HEK293 (cell line): ENCODE measurements around the gene ENAH.

Experiments used
- CTCF ChIA-PET: fragments of 350-600 bp; formaldehyde crosslinking; extraction: SDS; loops from one replicate; lab custom pipeline; 2021; ENCODE audit warnings: antibody characterized with exemption; lab: Yijun Ruan, JAX
- POLR2A ChIA-PET: fragments of 300-600 bp; formaldehyde crosslinking; extraction: SDS; loops from one replicate; lab custom pipeline; 2020; ENCODE audit warnings: antibody characterized with exemption, inconsistent platforms; lab: Yijun Ruan, JAX
- H3K27ac ChIP-seq: fragments of 200-500 bp; sonication (Bioruptor generic); 2 replicates; pipeline ENCODE4 v1.5.1; 2014; ENCODE audit warnings: low read depth, low read length, control low read depth, inconsistent platforms; ENCODE audit errors: extremely low read depth
- H3K36me3 ChIP-seq, 2 experiments: fragments of 200-500 bp in 1 of 2; sonication (Bioruptor generic) in 1 of 2; 1 replicate in 1 of 2; 2 replicates in 1 of 2; pipeline ENCODE4 v1.5.1; 2014 to 2017; ENCODE audit warnings: inconsistent platforms in 2 of 2, low read length in 2 of 2; ENCODE audit not compliant: control insufficient read depth in 2 of 2, insufficient read depth in 1 of 2
- H3K4me1 ChIP-seq: fragments of 200-500 bp; sonication (Bioruptor generic); 2 replicates; pipeline ENCODE4 v1.5.1; 2014; ENCODE audit warnings: mild to moderate bottlenecking, low read length, inconsistent platforms; ENCODE audit not compliant: control insufficient read depth, insufficient read depth
- H3K4me3 ChIP-seq: 2 replicates; pipeline ENCODE4 v1.5.1; 2011; ENCODE audit warnings: low read depth, mild to moderate bottlenecking, control low read depth, low read length, moderate library complexity
- H3K9me3 ChIP-seq: fragments of 200-500 bp; sonication (Bioruptor generic); 2 replicates; pipeline ENCODE4 v1.5.1; 2014; ENCODE audit warnings: low read depth, low read length, inconsistent platforms; ENCODE audit not compliant: control insufficient read depth, insufficient read depth
- ATF2 ChIP-seq: fragments of 450-650 bp; formaldehyde crosslinking; IDR thresholded peaks from 2 replicates; pipeline ENCODE4 v1.5.1; 2016; ENCODE audit warnings: missing biosample characterization, missing genetic modification characterization, low read depth
- CTCF ChIP-seq: fragments of 450-650 bp; formaldehyde crosslinking; IDR thresholded peaks from 2 replicates; pipeline ENCODE4 v1.5.1; 2016; ENCODE audit warnings: missing biosample characterization, missing genetic modification characterization
- FEZF1 ChIP-seq: fragments of 450-650 bp; formaldehyde crosslinking; IDR thresholded peaks from 2 replicates; pipeline ENCODE4 v1.5.1; 2016; ENCODE audit warnings: missing biosample characterization, missing genetic modification characterization
- KLF17 ChIP-seq: fragments of 450-650 bp; formaldehyde crosslinking; IDR thresholded peaks from 2 replicates; pipeline ENCODE4 v1.5.1; 2016; ENCODE audit warnings: missing biosample characterization, missing genetic modification characterization
- SALL2 ChIP-seq: fragments of 450-650 bp; formaldehyde crosslinking; IDR thresholded peaks from 2 replicates; pipeline ENCODE4 v1.5.0; 2017; ENCODE audit warnings: missing biosample characterization, mild to moderate bottlenecking, missing genetic modification characterization, borderline replicate concordance
- SP7 ChIP-seq: fragments of 450-650 bp; formaldehyde crosslinking; IDR thresholded peaks from 2 replicates; pipeline ENCODE4 v1.5.1; 2016; ENCODE audit warnings: missing biosample characterization, missing genetic modification characterization
- YY1 ChIP-seq: fragments of 450-650 bp; formaldehyde crosslinking; IDR thresholded peaks from 2 replicates; pipeline ENCODE4 v1.5.1; 2018; ENCODE audit warnings: missing biosample characterization, missing genetic modification characterization
- ZBTB17 ChIP-seq: fragments of 450-650 bp; formaldehyde crosslinking; IDR thresholded peaks from 2 replicates; pipeline ENCODE4 v1.5.1; 2016; ENCODE audit warnings: missing biosample characterization, missing genetic modification characterization
- ZFP69B ChIP-seq: fragments of 450-650 bp; formaldehyde crosslinking; IDR thresholded peaks from 2 replicates; pipeline ENCODE4 v1.5.1; 2016; ENCODE audit warnings: missing biosample characterization, missing genetic modification characterization
- ZNF10 ChIP-seq: fragments of 450-650 bp; formaldehyde crosslinking; IDR thresholded peaks from 2 replicates; pipeline ENCODE4 v1.5.1; 2017; ENCODE audit warnings: missing biosample characterization, missing genetic modification characterization
- ZNF132 ChIP-seq: fragments of 450-650 bp; formaldehyde crosslinking; IDR thresholded peaks from 2 replicates; pipeline ENCODE4 v1.5.1; 2017; ENCODE audit warnings: missing biosample characterization, missing genetic modification characterization, borderline replicate concordance
- ZNF133 ChIP-seq: fragments of 450-650 bp; formaldehyde crosslinking; IDR thresholded peaks from 2 replicates; pipeline ENCODE4 v1.5.1; 2016; ENCODE audit warnings: missing biosample characterization, missing genetic modification characterization
- ZNF175 ChIP-seq: fragments of 450-650 bp; formaldehyde crosslinking; IDR thresholded peaks from 2 replicates; pipeline ENCODE4 v1.5.1; 2016; ENCODE audit warnings: missing biosample characterization, missing genetic modification characterization
- ZNF18 ChIP-seq: fragments of 450-650 bp; formaldehyde crosslinking; IDR thresholded peaks from 2 replicates; pipeline ENCODE4 v1.5.1; 2016; ENCODE audit warnings: missing biosample characterization, missing genetic modification characterization
- ZNF248 ChIP-seq: fragments of 450-650 bp; formaldehyde crosslinking; IDR thresholded peaks from 2 replicates; pipeline ENCODE4 v1.5.1; 2017; ENCODE audit warnings: missing biosample characterization, missing genetic modification characterization
- ZNF426 ChIP-seq: fragments of 450-650 bp; formaldehyde crosslinking; IDR thresholded peaks from 2 replicates; pipeline ENCODE4 v1.5.1; 2017; ENCODE audit warnings: missing biosample characterization, missing genetic modification characterization, mild to moderate bottlenecking, inconsistent platforms, moderate library complexity
- ZNF433 ChIP-seq: fragments of 450-650 bp; formaldehyde crosslinking; IDR thresholded peaks from 2 replicates; pipeline ENCODE4 v1.5.1; 2016; ENCODE audit warnings: missing biosample characterization, missing genetic modification characterization, low read depth
- ZNF561 ChIP-seq: fragments of 450-650 bp; IDR thresholded peaks from 2 replicates; pipeline ENCODE4 v1.5.1; 2018; ENCODE audit warnings: missing biosample characterization, missing genetic modification characterization, borderline replicate concordance
- ZNF571 ChIP-seq: fragments of 450-650 bp; formaldehyde crosslinking; IDR thresholded peaks from 2 replicates; pipeline ENCODE4 v1.5.0; 2017; ENCODE audit warnings: missing biosample characterization, missing genetic modification characterization
- ZNF596 ChIP-seq: fragments of 450-650 bp; IDR thresholded peaks from 2 replicates; pipeline ENCODE4 v1.5.0; 2018; ENCODE audit warnings: missing biosample characterization, mild to moderate bottlenecking, missing genetic modification characterization, moderate library complexity
- ZNF610 ChIP-seq: fragments of 450-650 bp; formaldehyde crosslinking; IDR thresholded peaks from 2 replicates; pipeline ENCODE4 v1.5.1; 2016; ENCODE audit warnings: missing biosample characterization, missing genetic modification characterization, borderline replicate concordance
- ZNF664 ChIP-seq: fragments of 450-650 bp; formaldehyde crosslinking; IDR thresholded peaks from 2 replicates; pipeline ENCODE4 v1.5.1; 2016; ENCODE audit warnings: missing biosample characterization, missing genetic modification characterization
- ZNF692 ChIP-seq: fragments of 450-650 bp; formaldehyde crosslinking; IDR thresholded peaks from 2 replicates; pipeline ENCODE4 v1.5.1; 2016; ENCODE audit warnings: missing biosample characterization, missing genetic modification characterization
- ZNF777 ChIP-seq: fragments of 450-650 bp; formaldehyde crosslinking; IDR thresholded peaks from 2 replicates; pipeline ENCODE4 v1.5.1; 2017; ENCODE audit warnings: missing biosample characterization, missing genetic modification characterization, borderline replicate concordance
- ZNF792 ChIP-seq: fragments of 450-650 bp; formaldehyde crosslinking; IDR thresholded peaks from 2 replicates; pipeline ENCODE4 v1.5.1; 2016; ENCODE audit warnings: missing biosample characterization, missing genetic modification characterization
- ZNF843 ChIP-seq: fragments of 450-650 bp; formaldehyde crosslinking; IDR thresholded peaks from 2 replicates; pipeline ENCODE4 v1.5.1; 2016; ENCODE audit warnings: missing biosample characterization, missing genetic modification characterization
- ZSCAN30 ChIP-seq: fragments of 450-650 bp; IDR thresholded peaks from 2 replicates; pipeline ENCODE4 v1.5.1; 2018; ENCODE audit warnings: missing biosample characterization, mild to moderate bottlenecking, missing genetic modification characterization, moderate library complexity

Gene ENAH

GRCh38 chr1:225688345-225688744, 35.4 kb upstream of the ENAH start (continued):
- TF ChIP-seq ZNF777 (tag by site-specific recombination) = no peak

- no peaks in the 10 kb centered on the region for H3K4me1 ChIP-seq
- ChIA-PET POLR2A (interaction anchor here (1.3 to 2.2 kb wide), 2 partner anchors 15 to 58 kb away, joined by 3 to 6 read pairs; no protein-coding TSS in a partner anchor), CTCF (interaction anchor here (1.1 kb wide), 1 partner anchor 14 kb away, joined by 3 read pairs; no protein-coding TSS in a partner anchor)
- no peaks in the 10 kb centered on the region for H3K9me3 ChIP-seq
- H3K27ac ChIP-seq = no peak overlapping the region
- TF ChIP-seq ZNF18 (tag by site-specific recombination) (no peak), ZNF610 (no peak), ZNF571 (no peak), ZNF132 (tag by site-specific recombination) (no peak), FEZF1 (tag by site-specific recombination) (no peak), ZBTB17 (tag by site-specific recombination) (no peak), ZNF664 (tag by site-specific recombination) (no peak), CTCF (tag by site-specific recombination) (no peak), ZNF10 (no peak), ZFP69B (tag by site-specific recombination) (no peak), ZNF433 (no peak), ZNF792 (tag by site-specific recombination) (no peak), ZNF175 (tag by site-specific recombination) (no peak), ZSCAN30 (tag by site-specific recombination) (no peak), ZNF426 (tag by site-specific recombination) (no peak), YY1 (no peak)
- H3K36me3 ChIP-seq = no peaks in the 10 kb centered on the region
- no peak overlapping the region for H3K4me3 ChIP-seq
These were observed 32.7 kb upstream of the ENAH start for GRCh38 chr1:225685476-225686176.

GRCh38 chr1:225684741-225685140, 31.8 kb upstream of the ENAH start:
- no peaks in the 10 kb centered on the region for H3K36me3 ChIP-seq
- ChIA-PET POLR2A (interaction anchor here (1.3 to 2.2 kb wide), 2 partner anchors 14 to 59 kb away, joined by 3 to 6 read pairs; no protein-coding TSS in a partner anchor), CTCF (no interaction called here)
- H3K9me3 ChIP-seq = no peaks in the 10 kb centered on the region
- no peak overlapping the region for H3K4me3 ChIP-seq
- no peaks in the 10 kb centered on the region for H3K4me1 ChIP-seq
- no peak overlapping the region for H3K27ac ChIP-seq
- no peak for TF ChIP-seq ZNF843 (tag by site-specific recombination)
- TF ChIP-seq ZNF596 (tag by site-specific recombination) = no peak
- peak; percentile 85 for TF ChIP-seq ZNF692 (tag by site-specific recombination)
- TF ChIP-seq SALL2 (tag by site-specific recombination) = no peak
- TF ChIP-seq ATF2 = peak; percentile 91
- no peak for TF ChIP-seq KLF17 (tag by site-specific recombination)
- TF ChIP-seq ZNF248 (tag by site-specific recombination) = no peak
- peak; percentile 58; the same call in 1 of the 2 replicates for TF ChIP-seq ZBTB17 (tag by site-specific recombination)
- TF ChIP-seq ZNF561 = no peak
- no peak for TF ChIP-seq ZNF664 (tag by site-specific recombination)
- TF ChIP-seq ZNF133 = peak; percentile 52
- peak; percentile 52; the same call in 1 of the 2 replicates for TF ChIP-seq ZFP69B (tag by site-specific recombination)
- TF ChIP-seq SP7 (tag by site-specific recombination) = peak; percentile 39; the same call in 1 of the 2 replicates
